22Rv1 (cell line): Measurements from ENCODE around the gene SLC25A6.
A peak's percentile ranks its signal among the peaks of the same experiment; 100 is the strongest.

Experiments used
- H3K27ac ChIP-seq: fragments of 450-650 bp; 2 replicates; pipeline ENCODE4 v1.5.1; 2017
- ZFX ChIP-seq: fragments of 450-650 bp; IDR thresholded peaks from 2 replicates; pipeline ENCODE4 v1.6.1; 2017; ENCODE audit warnings: antibody characterized with exemption, borderline replicate concordance
- TF ChIP-seq, protein P1 (sequence below): fragments of 450-650 bp; IDR thresholded peaks from 2 replicates; pipeline ENCODE4 v1.5.1; 2017; ENCODE audit warnings: mild to moderate bottlenecking

SLC25A6 gene

GRCh38 chrX:1392376-1393068, 609 bp upstream of the SLC25A6 start:
- peak overlapping the region; percentile 99 for H3K27ac ChIP-seq
- TF ChIP-seq ZFX = no peak
- TF ChIP-seq, protein P1, sequence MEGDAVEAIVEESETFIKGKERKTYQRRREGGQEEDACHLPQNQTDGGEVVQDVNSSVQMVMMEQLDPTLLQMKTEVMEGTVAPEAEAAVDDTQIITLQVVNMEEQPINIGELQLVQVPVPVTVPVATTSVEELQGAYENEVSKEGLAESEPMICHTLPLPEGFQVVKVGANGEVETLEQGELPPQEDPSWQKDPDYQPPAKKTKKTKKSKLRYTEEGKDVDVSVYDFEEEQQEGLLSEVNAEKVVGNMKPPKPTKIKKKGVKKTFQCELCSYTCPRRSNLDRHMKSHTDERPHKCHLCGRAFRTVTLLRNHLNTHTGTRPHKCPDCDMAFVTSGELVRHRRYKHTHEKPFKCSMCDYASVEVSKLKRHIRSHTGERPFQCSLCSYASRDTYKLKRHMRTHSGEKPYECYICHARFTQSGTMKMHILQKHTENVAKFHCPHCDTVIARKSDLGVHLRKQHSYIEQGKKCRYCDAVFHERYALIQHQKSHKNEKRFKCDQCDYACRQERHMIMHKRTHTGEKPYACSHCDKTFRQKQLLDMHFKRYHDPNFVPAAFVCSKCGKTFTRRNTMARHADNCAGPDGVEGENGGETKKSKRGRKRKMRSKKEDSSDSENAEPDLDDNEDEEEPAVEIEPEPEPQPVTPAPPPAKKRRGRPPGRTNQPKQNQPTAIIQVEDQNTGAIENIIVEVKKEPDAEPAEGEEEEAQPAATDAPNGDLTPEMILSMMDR = no peak

DNA sequence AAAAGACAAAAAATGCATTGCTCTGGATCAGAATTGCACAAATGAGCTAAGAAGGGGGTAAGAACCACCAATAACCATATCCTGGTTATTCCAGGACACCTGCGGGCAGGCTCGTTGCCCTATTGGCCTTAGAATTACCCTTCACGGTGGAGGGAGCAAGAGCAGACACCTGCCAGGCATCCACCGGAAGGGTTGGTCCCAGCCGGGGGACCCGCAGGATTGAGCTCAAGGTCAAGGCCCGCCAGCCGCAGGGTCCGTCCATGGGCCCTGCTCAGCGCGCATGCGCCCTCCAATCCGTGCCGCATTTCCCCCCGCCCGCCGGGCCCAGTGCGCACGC, 575 bp downstream of the SLC25A6 start:
- H3K27ac ChIP-seq = peak overlapping the region; percentile 99
- TF ChIP-seq, protein P1 = no peak
- TF ChIP-seq ZFX = no peak

- TF ChIP-seq, protein P1 = no peak
- no peak for TF ChIP-seq ZFX
- H3K27ac ChIP-seq = peak overlapping the region; percentile 99
Measured at GRCh38 chrX:1390621-1391369, 1.1 kb downstream of the SLC25A6 start.

DNA sequence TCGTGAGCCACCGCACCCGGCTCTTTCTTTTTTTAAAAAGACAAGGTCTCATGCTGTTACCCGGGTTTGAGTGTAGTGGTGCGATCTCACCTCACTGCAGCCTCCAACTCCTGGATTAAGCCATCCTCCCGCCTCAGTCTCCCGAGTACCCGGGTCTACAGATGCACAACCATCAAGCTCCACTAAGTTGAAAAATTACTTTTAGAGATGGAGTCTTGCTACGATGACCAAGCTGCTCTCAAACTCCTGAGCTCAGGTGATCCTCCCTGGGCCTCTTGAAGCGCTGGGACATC, 2.0 kb downstream of the SLC25A6 start:
- TF ChIP-seq ZFX = no peak
- TF ChIP-seq, protein P1 = no peak
- H3K27ac ChIP-seq = no peak overlapping the region

- 0 out of 2 replicates have a peak overlapping the region, but pooled peaks have one; percentile 8 for H3K27ac ChIP-seq
- TF ChIP-seq, protein P1 = no peak
- no peak for TF ChIP-seq ZFX
Measured at GRCh38 chrX:1389181-1389992, 2.5 kb downstream of the SLC25A6 start.

- H3K27ac ChIP-seq = no peak overlapping the region
- TF ChIP-seq, protein P1 = no peak
- no peak for TF ChIP-seq ZFX
Measured at GRCh38 chrX:1388651-1389050, 3.3 kb downstream of the SLC25A6 start.
